Measurements from ENCODE around the gene PEX6.

The PEX6 gene

DNA sequence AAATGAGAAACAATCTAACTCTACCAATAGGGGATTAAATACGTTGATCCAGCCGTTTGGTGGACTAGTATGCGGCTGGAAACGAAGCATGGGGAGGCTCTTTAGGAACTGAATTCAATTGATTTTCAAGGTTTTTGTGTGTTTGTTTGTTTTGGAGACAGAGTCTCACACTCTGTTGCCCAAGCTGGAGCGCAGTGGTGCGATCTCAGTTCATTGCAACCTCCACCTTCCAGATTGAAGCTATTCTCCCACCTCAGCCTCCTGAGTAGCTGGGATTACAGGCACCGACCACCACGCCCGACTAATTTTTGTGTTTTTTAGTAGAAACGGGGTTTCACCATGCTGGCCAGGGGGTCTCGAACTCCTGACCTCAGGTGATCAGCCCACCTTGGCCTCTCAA lies 42.6 kb downstream of the PEX6 start:
- no peak for DNase-seq (ENCODE audit: low read depth, low spot score)

GRCh38 chr6:42935322-42935721 lies 43.7 kb downstream of the PEX6 start:
- no peak for DNase-seq (ENCODE audit: low read depth, low spot score)

GRCh38 chr6:42933205-42933604 lies 45.8 kb downstream of the PEX6 start:
- no peak for DNase-seq (ENCODE audit: low read depth, low spot score)

DNA sequence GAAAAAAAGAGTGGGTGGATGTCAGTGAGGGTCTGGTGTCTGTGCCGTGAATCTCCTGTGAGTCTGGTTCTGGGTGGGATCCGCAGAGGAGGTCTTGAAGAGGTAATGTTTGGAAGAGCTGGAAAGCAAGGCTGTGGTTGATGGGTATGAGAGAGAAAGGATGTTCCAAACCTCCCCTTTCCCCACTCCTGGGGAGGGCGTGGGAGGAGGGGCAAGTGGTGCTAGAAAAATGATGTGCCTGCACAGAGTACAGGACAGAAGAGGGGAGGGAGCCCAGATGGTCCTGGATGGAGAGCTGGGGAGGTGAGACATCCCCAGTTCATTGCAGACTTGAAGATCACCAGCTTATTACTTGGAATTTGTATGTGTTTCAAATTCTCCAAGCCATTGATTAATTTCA lies 46.6 kb downstream of the PEX6 start:
- DNase-seq (ENCODE audit: low read depth, low spot score): no peak

GRCh38 chr6:42929821-42930360 lies 49.1 kb downstream of the PEX6 start:
- DNase-seq (ENCODE audit: low read depth, low spot score): peak; percentile 25

GRCh38 chr6:42928986-42929820 lies 49.8 kb downstream of the PEX6 start, which contains the start of gene CNPY3:
CNPY3 (plus strand) TSS chr6:42929480; CDS start chr6:42929571, 91 bp downstream.
- peak; percentile 88 for DNase-seq (ENCODE audit: low read depth, low spot score)

DNA sequence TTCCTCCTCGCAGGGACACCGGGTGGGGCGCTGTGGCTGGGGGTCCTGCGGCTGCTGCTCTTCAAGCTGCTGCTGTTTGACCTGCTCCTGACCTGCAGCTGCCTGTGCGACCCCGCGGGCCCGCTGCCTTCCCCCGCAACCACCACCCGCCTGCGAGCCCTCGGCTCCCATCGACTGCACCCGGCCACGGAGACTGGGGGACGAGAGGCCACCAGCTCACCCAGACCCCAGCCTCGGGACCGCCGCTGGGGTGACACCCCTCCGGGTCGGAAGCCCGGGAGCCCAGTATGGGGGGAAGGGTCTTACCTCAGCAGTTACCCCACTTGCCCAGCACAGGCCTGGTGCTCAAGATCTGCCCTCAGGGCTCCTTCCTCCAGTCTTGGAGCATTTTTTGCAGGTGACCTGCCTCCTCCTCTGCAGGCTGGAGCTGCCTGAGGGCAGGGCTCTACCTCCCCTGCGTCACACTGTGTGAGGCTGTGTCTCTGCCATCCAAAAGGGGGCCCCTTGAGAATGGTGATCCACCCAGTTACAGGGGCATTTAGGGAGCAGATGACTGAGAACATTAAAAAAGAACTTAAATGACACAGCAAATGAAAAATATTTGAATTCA lies 53.6 kb downstream of the PEX6 start:
- DNase-seq (ENCODE audit: low read depth, low spot score): no peak

- DNase-seq (ENCODE audit: low read depth, low spot score): no peak
These were observed 55.3 kb downstream of the PEX6 start for GRCh38 chr6:42923666-42924065.

GRCh38 chr6:42921801-42922200 lies 57.2 kb downstream of the PEX6 start:
- no peak for DNase-seq (ENCODE audit: low read depth, low spot score)

DNA sequence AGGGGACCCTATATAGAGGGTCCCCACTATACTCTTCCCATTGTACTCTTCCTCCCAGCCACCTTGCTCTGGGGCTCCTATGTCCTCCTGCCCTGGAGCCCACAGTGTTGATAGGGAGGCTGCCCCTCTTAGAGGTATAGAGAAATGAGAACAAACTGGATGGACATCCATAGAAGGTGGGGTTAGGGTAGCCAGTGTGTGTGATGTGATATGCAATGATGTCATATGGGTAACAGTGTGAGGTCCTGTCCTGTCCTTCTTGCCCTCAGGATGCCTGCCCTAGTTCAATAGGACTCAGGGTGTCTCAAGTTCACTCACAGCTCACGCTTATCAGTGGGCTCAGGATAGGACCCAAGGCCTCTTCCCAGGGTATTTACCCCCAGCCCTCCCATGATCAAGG lies 62.7 kb downstream of the PEX6 start:
- DNase-seq (ENCODE audit: low read depth, low spot score): no peak

DNA sequence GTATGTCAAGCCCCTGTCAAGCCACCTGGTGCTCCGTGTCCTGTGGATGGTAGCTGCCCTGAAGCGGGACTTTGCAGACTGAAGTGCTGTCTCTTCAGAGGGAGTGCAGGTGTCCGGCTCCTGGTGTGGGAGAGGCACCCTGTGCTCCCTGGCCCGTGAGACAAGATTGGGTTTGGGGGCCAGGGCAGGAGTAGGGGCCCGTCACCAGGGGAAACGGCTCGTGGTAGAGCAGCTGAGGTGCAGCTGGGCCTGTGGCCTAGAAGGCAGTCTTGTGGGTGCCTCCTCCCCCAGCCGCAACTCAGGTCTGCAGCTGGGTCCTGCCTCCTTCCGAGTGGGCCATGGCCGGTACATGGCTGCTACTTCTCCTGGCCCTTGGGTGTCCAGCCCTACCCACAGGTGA lies 63.2 kb downstream of the PEX6 start, which contains the start of gene PTCRA:
Gene PTCRA, plus strand, starts transcription at position 322 of the 400 bp plus-strand sequence. Its CDS starts 17 bp downstream, at position 339.
- DNase-seq (ENCODE audit: low read depth, low spot score): no peak

- DNase-seq (ENCODE audit: low read depth, low spot score): no peak
These were observed 64.4 kb downstream of the PEX6 start for GRCh38 chr6:42914546-42914945.
